ENCODE measurements around the gene CLCF1.
A peak's percentile ranks its signal among the peaks of the same experiment; 100 is the strongest.

The CLCF1 gene

DNA sequence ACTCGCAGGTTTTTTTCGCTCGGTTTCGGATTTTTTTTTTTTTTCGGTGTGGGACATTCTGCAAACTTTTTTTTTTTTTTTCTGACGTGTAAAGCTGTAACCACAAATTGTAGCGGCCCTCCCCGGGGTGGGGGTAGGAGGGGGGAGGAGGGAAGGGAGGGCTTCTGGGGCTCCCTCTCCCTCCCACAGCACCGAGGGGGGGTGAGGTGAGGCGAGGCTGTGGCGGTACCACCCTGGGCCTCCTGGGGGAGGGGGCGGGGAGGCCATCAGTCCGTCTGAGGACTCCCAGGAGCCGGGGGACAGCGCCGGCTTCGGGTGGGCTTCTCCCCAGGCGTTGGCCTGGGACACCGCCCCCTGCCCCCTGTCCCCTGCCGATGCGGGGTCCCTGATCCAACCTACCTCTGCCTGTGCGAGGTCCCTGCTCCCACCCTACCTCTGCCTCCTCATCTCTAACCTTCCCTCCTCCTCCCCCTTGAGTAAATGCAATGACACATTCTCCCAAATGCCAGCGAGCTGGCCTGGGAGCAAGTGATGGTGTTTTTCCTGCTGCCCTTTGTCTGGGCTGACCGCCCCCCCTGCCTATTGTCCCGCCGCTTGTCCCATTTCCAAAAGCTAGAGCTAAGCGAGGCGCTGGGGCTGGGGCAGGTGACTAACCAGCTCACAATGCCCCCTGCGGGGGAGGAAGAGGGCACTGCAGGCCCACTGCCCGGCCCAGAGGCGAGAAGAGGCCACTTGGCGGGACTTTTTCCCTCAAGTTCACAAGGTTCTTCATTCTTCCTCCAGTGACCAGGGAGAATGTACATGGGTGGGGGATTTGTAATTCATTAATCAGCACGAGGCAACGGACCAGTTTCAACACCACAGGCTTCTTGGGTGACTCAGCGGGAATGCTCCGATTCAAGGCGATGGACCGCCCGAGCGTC lies 511 bp upstream of the CLCF1 start:
- DNase-seq, result peak; percentile 86

DNA sequence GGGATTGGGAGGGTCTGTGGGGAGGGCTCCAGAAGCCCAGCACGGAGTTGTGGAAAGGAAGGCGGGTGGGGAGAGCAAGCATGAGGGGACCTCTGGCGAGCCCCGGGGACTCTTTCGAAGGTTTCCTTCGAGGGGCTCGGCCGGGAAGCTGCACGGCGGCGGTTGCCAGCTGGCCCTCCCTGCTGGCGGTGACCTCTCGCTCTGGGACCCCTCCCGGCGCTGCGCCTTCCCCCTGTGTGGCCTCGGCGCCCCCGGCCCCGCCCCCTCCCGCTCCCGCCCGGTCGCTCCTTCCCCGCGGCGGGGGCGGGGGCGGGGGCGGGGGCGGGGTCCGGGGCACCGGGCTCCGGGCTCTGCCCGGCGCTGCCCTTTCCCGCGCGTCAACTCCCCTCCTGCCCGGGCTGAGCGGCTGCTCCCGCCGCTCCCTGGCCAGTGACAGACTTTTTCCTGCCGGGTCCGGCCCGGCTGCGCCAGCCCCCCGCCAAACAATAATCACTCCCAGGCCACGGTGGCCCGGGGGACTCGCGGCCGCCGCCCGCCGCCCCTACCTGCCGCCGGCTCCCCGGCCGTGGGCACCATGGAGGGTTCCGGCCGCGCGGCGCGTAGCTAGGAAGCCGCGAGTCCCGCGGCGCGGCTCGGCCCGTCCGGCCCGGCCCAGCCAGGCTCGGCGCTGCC lies 941 bp downstream of the CLCF1 start:
- no peak for DNase-seq

DNA sequence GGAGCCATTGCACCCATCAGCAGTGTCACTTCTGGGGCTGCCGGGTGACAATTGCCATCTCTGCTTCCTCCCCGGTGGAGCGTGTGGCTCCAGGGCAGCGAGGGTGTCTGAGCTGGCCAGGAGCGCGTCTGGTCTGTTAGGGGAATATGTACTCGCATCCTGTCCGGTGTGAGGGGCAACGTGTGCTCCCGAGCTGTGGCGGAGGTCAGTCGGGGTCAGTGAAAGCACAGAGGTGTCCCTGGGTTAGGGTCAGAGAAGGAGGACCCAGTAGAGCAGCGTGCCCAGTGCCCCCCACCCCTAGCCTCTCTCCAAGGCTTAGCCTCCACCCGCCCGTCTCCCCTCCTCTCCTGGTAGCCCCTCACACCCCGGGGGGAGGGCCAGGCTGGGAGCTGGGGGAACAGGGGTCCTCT lies 1.5 kb downstream of the CLCF1 start:
- no peak for DNase-seq

DNA sequence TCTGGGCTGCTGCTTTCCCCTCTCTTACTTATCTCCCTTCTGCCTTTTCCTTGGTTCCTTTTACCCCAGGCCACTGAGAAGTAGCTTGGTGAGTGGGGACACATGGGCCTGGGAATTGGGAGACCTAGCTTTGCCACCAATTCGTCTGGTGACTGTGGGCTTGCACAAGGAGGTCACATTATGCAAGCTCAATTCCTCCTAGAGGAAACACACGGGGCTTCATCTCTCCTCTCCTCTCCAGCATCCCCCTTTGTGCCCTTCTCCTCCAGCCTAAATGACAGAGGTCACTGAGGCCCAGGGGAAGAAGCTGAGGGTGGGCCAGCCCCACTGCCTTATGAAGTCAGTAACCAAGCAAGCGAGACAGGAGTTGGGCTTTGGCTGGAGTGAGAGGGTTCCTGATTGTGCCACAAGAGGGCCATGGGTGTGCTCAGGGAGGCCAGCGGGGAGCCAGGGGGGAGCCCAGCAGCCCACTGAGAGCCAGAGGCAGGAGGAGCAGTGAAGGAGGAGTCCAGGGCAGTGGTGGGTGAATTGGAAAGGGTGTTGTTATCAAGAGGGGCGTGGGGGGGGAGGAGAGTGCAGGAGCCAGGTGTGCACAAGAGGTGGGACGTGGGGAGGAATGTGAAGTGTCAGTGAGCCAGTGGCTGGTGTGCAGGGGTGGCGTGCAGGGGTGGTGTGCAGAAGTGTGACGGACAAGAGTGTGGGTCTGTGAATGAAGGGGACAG lies 2.0 kb downstream of the CLCF1 start:
- DNase-seq, result no peak

DNA sequence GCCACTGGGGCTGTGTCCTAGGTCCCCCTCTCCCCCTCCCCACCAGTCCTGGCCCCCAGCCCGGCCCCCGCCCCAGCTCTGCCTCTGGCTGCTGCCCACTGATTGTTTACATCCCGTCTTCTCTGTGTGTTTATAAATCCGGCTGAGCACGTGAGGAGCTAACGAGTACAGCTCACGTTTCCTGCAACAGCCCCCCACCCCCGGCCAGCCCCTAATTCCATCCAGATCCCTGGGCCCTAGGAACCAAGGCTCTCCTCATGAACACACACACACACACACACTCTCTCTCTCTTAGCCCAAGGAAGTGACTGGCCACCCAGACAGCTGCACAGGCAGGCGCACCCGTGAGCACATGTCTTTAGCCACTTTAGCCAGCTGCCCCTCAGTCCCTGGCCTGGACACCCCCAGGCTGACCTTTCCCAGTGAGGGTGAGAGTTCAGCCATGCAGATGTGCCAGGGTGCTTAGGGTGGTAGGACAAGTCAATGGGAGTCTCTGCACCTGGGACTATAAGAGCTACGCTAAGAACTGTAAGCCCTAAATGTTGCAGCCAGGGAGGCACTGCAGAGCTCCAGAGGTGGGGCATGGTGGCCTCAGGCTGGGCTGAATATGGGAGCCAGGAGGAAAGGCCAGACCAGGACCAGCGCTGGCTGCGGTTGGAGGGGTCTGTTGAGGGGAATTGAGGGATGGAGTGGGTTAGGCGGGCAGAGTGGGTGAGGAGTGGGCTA lies 2.9 kb downstream of the CLCF1 start:
- DNase-seq, result no peak

DNA sequence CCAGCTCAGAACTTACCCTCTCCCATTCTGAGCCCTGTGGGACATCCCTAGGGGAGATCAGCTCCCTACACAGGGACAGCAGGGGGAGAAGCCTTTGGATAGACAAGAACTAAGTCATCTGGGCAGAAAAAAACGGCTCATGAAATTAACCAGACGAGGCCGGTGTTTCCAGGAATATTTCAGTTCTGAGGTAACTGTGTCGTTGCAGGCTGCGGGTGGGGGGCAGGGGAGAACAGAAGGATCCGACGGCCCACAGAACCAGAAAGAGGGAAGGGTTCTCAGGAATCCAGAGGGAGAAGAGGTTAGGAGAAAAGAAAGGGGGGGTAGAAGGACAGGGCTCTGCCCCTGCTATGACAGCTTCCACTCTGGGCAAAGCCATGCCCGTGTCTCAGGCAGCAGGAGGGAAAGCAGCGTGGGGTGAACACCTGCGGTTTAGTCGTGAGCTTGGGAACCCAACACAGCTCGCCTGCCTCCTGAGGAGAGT lies 3.6 kb downstream of the CLCF1 start:
- no peak for DNase-seq

DNA sequence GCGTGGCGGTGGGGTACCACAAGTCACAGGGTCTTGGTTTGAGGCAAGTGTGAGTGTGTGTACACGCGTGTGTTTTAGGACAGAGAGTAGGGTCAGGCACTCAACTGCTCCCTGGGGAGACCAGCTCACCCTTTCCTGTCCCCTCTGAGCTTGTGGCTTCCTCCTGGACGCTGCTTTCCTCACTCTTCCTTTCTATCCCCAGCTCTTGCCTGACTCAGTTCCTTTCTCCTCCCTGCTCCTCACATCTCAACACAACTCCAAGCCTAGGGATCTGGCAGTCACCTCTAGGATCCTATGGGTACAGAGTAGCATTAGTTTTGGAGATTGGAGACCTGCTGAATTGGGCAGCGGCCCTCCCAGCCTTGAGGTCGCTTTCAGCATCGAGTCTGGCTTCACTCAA lies 4.1 kb downstream of the CLCF1 start:
- DNase-seq, result no peak

DNA sequence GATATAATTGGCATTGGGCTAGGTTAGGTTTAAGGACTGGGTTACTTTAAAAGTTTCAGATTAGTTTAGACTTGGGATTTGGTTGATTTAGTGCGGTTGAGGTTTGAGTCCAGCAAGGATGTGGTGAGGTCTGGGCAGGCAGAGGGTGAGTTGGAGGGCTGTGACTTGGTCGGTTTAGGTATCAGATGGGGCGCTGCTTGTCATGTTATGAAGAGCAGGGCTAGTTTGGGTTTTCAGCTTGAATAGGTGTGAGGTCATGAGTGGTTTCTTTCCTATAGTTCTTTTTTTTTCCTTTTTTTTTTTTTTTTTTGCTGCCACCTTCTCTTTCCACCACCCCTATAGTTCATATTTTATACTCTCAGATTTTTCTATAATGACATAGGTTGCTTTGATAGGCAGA lies 4.8 kb downstream of the CLCF1 start:
- no peak for DNase-seq

DNA sequence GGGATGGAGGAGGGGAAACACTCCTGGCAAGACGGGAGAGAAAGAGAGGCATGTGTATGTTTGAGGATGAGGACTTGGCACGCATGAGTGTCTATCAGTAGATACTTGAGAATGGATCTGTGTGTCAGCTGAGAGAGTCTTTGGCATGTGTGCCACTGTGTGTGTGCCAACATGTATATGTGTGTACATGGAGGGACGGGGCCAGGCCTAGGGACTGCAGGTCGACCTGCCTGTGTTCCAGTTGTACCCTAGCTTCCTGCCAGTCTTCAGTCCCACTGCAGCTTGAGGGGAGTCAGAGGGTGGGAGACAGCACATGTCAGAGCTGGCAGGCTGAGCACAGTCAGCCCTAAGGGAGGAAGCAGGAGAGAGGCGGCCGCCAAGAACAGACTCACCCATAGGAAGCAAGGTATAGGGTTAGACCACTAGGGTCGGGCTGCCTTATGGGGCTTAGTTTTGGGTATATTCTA lies 5.6 kb downstream of the CLCF1 start:
- no peak for DNase-seq

DNA sequence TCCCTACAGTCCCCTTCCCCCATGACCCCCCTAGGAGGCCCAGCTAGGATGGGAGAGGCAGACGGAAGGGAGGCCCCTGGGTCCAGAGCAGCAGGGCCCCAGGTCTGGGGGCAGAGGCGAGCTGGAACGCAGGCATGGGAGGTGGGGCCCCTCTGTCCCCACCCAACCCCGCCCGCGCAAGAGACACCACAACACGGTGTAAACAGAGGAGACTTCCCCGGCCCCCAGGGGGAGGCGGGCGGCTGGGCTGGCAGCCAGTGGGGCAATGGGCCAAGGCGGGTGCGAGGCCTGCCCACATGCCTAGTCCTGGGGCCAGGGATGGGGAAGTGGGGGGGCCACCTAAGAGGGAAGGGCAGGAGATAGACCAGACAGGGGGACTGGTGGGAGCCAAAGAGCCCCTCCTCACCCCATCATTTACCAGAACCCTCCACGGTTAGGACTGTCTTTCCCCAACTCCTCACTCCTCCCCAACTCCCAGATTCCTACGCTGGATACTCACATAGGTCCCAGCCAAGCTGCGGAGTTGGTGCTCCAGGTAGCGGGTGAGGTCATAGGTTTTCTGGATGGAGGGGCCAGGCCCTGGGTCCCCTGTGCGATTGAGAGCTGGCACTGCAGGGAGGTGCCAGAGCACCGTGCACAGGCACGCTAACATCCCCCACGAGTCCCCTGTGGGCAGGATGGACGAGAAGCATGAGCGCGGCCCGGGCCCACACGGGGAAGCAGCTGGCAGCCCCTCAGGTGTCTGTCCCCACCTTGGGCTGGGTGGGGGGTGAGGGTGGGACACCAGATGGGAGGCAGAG lies 6.2 kb downstream of the CLCF1 start:
- DNase-seq, result no peak

DNA sequence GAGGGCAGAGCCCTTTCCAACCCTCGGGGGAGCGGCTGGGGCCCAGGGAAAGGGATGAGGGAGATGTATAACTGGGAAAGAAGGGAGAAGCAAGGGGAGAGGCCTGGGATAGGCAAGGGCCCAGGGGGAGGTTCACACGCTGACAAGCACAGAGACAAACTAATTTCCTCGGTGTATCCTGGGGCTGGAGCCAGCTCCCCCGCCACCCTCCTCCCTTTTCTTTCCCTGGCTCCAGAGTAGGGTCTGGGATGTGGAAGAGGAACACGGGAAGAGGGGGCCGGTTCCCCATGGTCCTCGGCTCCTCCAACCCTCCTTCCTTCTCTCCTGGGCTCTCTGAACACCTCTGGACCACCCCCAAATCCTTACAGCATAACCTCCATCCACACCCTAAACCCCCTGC lies 6.9 kb downstream of the CLCF1 start:
- no peak for DNase-seq

DNA sequence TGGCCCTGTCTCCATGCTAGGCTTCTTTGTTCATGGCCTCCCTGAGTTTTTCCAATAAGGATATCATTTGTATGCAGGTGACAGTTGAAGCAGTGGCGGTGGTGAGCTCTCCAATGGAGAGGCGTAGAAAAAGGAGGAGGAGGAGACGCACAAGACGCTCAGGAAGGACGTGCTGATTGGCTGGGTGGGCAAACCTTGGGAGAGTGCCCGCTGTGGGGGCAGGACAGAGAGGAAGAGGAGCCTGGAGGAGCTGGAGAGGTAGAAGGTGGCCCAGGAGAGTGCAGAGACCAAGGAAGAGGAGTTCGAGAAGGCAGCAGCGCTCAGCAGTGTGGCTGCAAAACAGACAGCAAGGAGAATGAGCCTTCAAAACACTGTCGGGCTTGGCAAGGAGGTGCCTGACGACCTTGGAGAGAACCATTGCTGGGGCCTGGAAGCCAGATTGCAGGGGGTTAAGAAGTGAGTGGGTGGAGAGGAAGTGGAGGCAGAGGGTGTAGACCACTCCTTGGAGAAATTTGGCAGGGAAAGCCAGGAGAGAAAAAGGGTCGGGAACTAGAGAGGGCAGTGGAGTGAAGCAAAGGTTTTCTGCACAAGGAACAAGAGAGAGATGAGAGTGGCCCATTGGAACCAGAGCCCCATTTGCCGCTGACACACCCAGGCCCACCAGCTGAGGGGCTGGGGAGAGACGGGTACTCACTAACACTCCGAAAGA lies 7.5 kb downstream of the CLCF1 start:
- no peak for DNase-seq

DNA sequence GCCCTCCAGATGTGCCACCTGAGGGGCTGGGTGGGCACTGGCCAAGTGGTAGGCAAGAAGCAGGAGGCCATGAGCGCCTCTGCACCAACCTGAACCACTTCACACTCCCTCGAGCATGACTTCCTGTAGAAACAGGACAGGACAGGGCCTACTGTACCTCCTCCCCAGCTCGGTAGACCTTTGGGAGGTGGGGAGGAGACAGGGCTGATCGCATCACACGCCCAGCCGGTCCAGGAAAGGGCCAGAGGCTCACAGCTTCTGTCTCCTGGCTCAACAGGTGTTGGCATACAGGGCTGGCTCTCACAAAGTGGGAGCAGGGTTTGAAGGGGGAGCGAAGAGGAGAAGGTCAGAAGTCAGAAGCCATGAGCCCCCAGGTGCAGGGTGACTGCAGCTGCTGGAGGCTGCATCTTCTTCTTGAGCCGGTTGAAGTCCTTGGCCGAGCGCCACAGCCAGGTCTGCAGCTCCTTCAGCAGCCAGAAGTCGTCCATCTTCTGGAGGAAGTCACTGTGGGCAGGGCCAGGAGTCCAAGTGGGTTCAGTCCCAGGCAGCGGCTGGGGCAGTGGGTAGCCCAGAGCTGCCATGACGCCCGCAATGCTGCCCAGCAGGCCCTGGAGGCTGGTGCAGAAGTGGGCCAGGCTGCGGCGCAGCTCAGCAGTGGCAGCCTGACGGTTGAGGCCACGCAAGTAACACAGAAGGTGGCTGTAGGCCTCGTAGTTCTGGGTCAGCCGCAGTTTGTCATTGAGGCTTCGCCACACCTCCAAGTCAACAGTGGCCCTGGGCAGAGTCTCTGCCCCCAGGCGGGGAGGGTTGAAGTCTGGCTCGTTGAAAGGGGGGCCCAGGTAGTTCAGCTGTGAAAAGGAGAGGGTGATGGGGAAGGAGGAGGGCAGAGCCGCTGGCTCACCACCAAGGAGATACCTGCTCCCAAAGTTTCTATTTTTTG lies 8.3 kb downstream of the CLCF1 start:
- no peak for DNase-seq

DNA sequence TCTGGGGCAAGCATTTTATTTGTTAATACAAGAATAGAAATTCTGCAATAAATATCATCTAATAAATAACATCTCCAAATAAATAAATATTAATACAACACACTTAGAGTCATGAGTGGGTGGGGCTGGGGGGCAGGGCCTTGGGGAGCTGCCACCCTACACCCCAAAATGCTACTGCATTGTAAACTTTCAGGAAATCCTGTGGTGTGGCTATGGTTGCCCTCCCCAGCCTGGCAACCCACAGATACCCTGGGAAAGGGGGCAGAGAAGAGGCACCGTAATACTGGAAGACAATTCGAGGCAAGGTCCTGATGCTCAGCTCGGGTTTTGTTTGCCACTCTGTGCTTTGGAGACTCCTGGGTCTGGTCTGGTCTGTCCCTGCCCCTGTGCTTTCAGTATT lies 9.2 kb downstream of the CLCF1 start:
- no peak for DNase-seq

DNA sequence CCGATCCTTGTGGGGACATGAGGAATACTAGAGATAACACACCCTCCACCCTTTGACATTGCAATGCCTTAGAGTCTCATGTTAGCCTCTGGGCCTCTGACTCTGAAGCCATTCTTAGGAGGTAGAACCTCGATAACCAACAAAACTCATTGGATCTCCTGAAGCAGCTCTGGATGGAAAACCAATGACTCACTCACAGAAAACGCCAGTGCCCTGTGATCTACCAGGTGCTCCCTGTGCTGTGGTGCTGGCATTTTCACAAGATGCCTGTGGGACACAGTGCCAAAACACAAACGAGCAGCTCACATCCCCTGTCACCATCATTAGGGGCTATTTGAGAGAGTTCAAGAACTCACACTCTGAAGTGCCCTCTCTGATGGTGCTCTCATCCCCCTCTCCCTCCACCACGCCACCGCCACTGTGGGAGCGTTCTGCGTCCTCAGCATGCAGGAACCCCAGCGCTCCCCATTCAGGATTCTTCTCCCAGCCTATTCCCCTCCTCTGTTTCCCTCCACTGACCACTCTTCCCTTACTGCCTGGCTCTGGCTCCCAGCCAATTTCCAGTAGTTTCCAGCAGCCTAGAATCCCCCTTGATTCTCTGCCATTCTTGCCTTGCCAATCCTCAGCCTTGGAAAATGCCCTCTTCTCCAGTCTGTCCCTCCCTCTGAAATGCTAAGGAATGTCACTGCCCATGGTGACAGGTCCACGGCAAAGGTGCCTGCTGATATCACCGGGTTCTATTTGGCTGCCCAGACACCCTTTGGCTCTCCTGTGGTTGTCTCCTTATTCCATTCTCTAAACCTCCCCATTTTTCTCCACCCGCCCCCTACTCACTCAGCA lies 15.3 kb downstream of the CLCF1 start:
- DNase-seq, result no peak

DNA sequence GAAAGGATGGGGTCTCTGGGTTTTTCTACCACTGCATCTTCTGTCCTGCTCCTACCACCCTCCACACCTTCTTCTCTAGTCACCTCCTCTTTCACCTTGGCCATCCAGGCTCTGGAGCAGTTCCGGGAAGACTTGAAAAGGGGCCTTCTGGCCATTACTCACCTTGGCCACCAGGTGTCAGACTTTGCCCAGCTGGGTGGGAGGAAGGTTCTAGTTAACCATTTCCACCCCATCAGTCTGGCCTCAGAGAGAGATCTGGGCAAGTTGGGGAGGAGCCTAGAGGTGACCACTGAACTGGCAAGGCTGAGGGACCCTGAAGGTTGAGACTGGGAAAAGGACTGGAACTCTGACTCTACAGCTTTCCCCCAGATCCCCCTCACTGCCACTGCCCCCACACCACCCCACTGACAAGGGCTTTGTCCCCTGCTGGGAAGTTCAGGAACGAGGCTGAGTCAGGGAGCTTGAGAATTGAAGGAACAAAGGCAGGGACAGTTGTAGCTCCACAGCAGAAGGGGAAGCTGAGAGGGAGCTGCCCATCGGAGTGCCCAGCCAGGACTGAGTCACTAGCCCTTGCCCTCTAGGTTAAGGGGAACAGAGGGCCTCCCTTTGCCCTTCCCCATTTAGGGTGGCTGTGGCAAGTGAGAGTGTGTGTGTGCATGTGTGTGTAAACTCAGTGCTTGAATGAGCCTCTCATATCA lies 16.4 kb downstream of the CLCF1 start:
- DNase-seq, result peak; percentile 76

DNA sequence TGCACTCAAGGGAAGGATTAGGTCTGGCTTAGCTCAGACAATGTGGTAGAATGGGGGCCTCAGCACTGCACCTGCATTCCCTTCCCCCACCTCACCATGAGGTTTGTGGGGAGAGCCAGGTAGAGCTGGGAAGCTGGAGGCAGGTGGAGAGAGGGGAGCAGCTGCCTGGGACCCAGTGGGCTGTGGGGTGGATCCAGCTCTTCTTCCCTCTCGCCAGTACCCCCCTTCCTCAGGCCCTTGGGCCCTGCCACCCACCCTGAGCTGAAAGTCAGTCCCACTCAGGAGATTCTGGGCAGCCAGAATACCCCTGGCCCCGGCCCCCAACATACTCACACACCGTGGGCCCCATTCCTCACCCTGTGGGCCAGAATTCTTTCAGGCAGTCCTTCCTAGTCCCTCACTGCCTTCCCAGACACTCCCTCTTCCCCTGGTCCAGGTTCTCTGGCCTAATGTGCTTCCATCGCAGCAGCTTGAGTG lies 17.0 kb downstream of the CLCF1 start:
- no peak for DNase-seq

DNA sequence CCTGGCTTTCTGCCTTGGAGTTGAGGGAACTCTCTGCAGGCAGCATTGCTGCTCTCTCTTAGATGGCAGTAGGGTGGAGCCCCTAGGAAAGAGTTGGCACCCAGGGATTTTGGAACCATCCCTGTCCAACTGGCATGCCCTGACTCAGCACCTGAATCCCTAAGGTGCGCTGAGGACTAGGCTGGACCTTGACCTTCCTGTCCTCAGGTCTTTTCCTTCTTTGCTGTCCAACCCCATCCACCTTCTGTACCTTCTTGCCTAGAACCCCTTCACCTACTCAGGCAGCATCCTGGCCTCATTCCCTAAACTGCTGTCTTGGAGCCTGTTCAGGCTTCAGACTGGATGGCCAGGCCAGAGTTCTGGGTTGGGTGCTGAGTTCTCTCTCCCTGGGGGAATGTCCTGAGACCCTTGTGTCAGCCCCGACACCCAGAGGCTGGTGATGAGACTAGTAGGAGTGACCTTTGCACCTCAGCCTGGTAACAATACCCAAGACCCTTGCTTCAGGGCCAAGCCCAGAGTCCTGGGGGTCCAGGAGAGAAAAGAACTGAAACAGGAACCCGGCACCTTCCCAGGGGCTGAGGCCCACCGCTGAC lies 17.5 kb downstream of the CLCF1 start:
- DNase-seq, result no peak
